H9 (cell line): Measurements from ENCODE around the gene ZIC4. TPM values are rescaled to one million over a fixed set of nuclear protein-coding genes. Genes with fewer than 3 reads are reported as not detected.

Experiments
- DNase-seq: peaks from one replicate; pipeline ENCODE4 v3.0.0-alpha.2; 2017
- H2AFZ ChIP-seq: one replicate; pipeline ENCODE4 v1.6.1; 2013; ENCODE audit warnings: mild to moderate bottlenecking, low read length, control low read depth, moderate library complexity
- H2AK5ac ChIP-seq: 2 replicates; pipeline ENCODE4 v1.6.1; 2013; ENCODE audit warnings: low read length, control low read depth, mixed read lengths; ENCODE audit not compliant: insufficient read length
- H2BK120ac ChIP-seq: one replicate; pipeline ENCODE4 v1.6.1; 2013; ENCODE audit warnings: low read depth, mild to moderate bottlenecking, low read length, control low read depth, inconsistent platforms; ENCODE audit not compliant: poor library complexity, severe bottlenecking
- H2BK12ac ChIP-seq: 2 replicates; pipeline ENCODE4 v1.6.1; 2013; ENCODE audit warnings: low read length, control low read depth, mixed read lengths, low read depth; ENCODE audit not compliant: insufficient read length
- H2BK15ac ChIP-seq: 2 replicates; pipeline ENCODE4 v1.6.1; 2013; ENCODE audit warnings: low read depth, low read length, control low read depth
- H2BK20ac ChIP-seq: one replicate; pipeline ENCODE4 v1.6.1; 2013; ENCODE audit warnings: low read depth, mild to moderate bottlenecking, low read length, control low read depth, inconsistent platforms; ENCODE audit not compliant: poor library complexity, severe bottlenecking
- H2BK5ac ChIP-seq: 2 replicates; pipeline ENCODE4 v1.6.1; 2013; ENCODE audit warnings: low read length, control low read depth, mixed read lengths; ENCODE audit not compliant: insufficient read length
- H3K14ac ChIP-seq: 2 replicates; pipeline ENCODE4 v1.6.1; 2013; ENCODE audit warnings: low read length, control low read depth; ENCODE audit not compliant: insufficient read depth
- H3K18ac ChIP-seq: 2 replicates; pipeline ENCODE4 v1.6.1; 2013; ENCODE audit warnings: low read depth, mild to moderate bottlenecking, mixed read lengths, low read length, control low read depth; ENCODE audit not compliant: insufficient read length
- H3K23ac ChIP-seq: 2 replicates; pipeline ENCODE4 v1.6.1; 2013; ENCODE audit warnings: low read length, control low read depth, mixed read lengths, low read depth; ENCODE audit not compliant: insufficient read length
- H3K23me2 ChIP-seq: 2 replicates; pipeline ENCODE4 v1.6.1; 2013; ENCODE audit warnings: low read depth, mild to moderate bottlenecking, mixed read lengths, low read length, control low read depth; ENCODE audit not compliant: insufficient read length, poor library complexity, severe bottlenecking
- H3K27ac ChIP-seq: 2 replicates; pipeline ENCODE4 v1.5.1; 2013; ENCODE audit warnings: low read length, control low read depth, mixed read lengths, low read depth; ENCODE audit not compliant: insufficient read length
- H3K27me3 ChIP-seq: 2 replicates; pipeline ENCODE4 v1.6.1; 2013; ENCODE audit warnings: low read length, control low read depth, inconsistent platforms; ENCODE audit not compliant: insufficient read depth
- H3K4ac ChIP-seq: 2 replicates; pipeline ENCODE4 v1.6.1; 2013; ENCODE audit warnings: low read depth, mild to moderate bottlenecking, control low read depth, inconsistent platforms, low read length, moderate library complexity
- H3K4me1 ChIP-seq: 2 replicates; pipeline ENCODE4 v1.6.1; 2013; ENCODE audit warnings: low read length, control low read depth, inconsistent platforms; ENCODE audit not compliant: insufficient read depth
- H3K4me2 ChIP-seq: 2 replicates; pipeline ENCODE4 v1.6.1; 2013; ENCODE audit warnings: low read length, control low read depth, mixed read lengths; ENCODE audit not compliant: insufficient read length, insufficient read depth
- H3K56ac ChIP-seq: 2 replicates; pipeline ENCODE4 v1.6.1; 2013; ENCODE audit warnings: low read depth, mild to moderate bottlenecking, mixed read lengths, low read length, control low read depth; ENCODE audit not compliant: insufficient read length
- H3K79me1 ChIP-seq: 2 replicates; pipeline ENCODE4 v1.6.1; 2013; ENCODE audit warnings: low read depth, mild to moderate bottlenecking, moderate library complexity, low read length, control low read depth, inconsistent platforms; ENCODE audit not compliant: insufficient read depth, poor library complexity, severe bottlenecking
- H3K79me2 ChIP-seq: 2 replicates; pipeline ENCODE4 v1.6.1; 2013; ENCODE audit warnings: low read length, control low read depth, inconsistent platforms; ENCODE audit not compliant: insufficient read depth
- H3K9ac ChIP-seq: 2 replicates; pipeline ENCODE4 v1.6.1; 2013; ENCODE audit warnings: low read length, control low read depth, mixed read lengths; ENCODE audit not compliant: insufficient read length; ENCODE audit errors: extremely low read depth
- H3K9me3 ChIP-seq: one replicate; pipeline ENCODE4 v1.6.1; 2013; ENCODE audit warnings: low read depth, low read length, inconsistent platforms; ENCODE audit not compliant: control insufficient read depth
- H3T11ph ChIP-seq: one replicate; pipeline ENCODE4 v1.6.1; 2013; ENCODE audit warnings: mild to moderate bottlenecking, low read length, control low read depth, inconsistent platforms
- H4K20me1 ChIP-seq: one replicate; pipeline ENCODE4 v1.6.1; 2013; ENCODE audit not compliant: control insufficient read depth, insufficient read length, insufficient read depth
- H4K5ac ChIP-seq: 2 replicates; pipeline ENCODE4 v1.6.1; 2013; ENCODE audit warnings: low read depth, mild to moderate bottlenecking, mixed read lengths, low read length, control low read depth; ENCODE audit not compliant: insufficient read length
- H4K8ac ChIP-seq: replicated peaks from 2 replicates; pipeline ENCODE4 v1.6.1; 2013; ENCODE audit warnings: low read length, control low read depth, mixed read lengths, low read depth; ENCODE audit not compliant: insufficient read length
- H4K91ac ChIP-seq: 2 replicates; pipeline ENCODE4 v1.6.1; 2013; ENCODE audit warnings: low read depth, mild to moderate bottlenecking, moderate library complexity, mixed read lengths, low read length, control low read depth; ENCODE audit not compliant: insufficient read length
- H3K27ac Mint-ChIP-seq, 3 experiments: 2 replicates in 2 of 3; 3 replicates in 1 of 3; pipeline ENCODE4 v1.8.0; 2020 to 2021; ENCODE audit warnings: mixed read lengths in 3 of 3, mild to moderate bottlenecking in 1 of 3, moderate library complexity in 1 of 3
- H3K27me3 Mint-ChIP-seq: 2 replicates; pipeline ENCODE4 v1.8.0; 2021; ENCODE audit warnings: low read depth, mild to moderate bottlenecking, moderate library complexity, mixed read lengths
- H3K36me3 Mint-ChIP-seq, 3 experiments: 2 replicates in 2 of 3; 3 replicates in 1 of 3; pipeline ENCODE4 v1.8.0; 2020 to 2021; ENCODE audit warnings: low read depth in 3 of 3, mixed read lengths in 3 of 3; ENCODE audit not compliant: insufficient read depth in 1 of 3
- H3K4me1 Mint-ChIP-seq, 2 experiments: 2 replicates each; pipeline ENCODE4 v1.8.0; 2020; ENCODE audit warnings: mixed read lengths in 2 of 2
- H3K4me3 Mint-ChIP-seq, 2 experiments: 2 replicates in 1 of 2; 3 replicates in 1 of 2; pipeline ENCODE4 v1.8.0; 2020 to 2021; ENCODE audit warnings: mild to moderate bottlenecking in 2 of 2, mixed read lengths in 2 of 2, moderate library complexity in 1 of 2
- H3K9me3 Mint-ChIP-seq, 2 experiments: 2 replicates in 1 of 2; 3 replicates in 1 of 2; pipeline ENCODE4 v1.8.0; 2020; ENCODE audit warnings: mild to moderate bottlenecking in 2 of 2, mixed read lengths in 2 of 2, moderate library complexity in 1 of 2
- WGBS: extraction: QIAGEN DNeasy Blood & Tissue Kit; methylation state at CpG from one replicate; pipeline ENCODE4 v1.1.7; 2013; ENCODE audit warnings: missing lambda C conversion rate, low lambda C conversion rate, mixed read lengths; ENCODE audit not compliant: insufficient read length; ENCODE audit errors: extremely low coverage; 5-methylcytosine and 5-hydroxymethylcytosine counted together
- total RNA-seq: library from RNA; stranded (reverse); gene quantifications from 2 replicates; pipeline ENCODE4 v1.2.1, GENCODE V29; 2021
- TF ChIP-seq, protein P1 (sequence below): fragments of 200-600 bp; sonication (generic); conservative IDR thresholded peaks from 3 replicates; pipeline ENCODE4 v1.8.0; 2021; ENCODE audit warnings: antibody characterized with exemption, mild to moderate bottlenecking

The ZIC4 gene
- total RNA-seq, 1 experiment from 2014 or later: not detected

DNA sequence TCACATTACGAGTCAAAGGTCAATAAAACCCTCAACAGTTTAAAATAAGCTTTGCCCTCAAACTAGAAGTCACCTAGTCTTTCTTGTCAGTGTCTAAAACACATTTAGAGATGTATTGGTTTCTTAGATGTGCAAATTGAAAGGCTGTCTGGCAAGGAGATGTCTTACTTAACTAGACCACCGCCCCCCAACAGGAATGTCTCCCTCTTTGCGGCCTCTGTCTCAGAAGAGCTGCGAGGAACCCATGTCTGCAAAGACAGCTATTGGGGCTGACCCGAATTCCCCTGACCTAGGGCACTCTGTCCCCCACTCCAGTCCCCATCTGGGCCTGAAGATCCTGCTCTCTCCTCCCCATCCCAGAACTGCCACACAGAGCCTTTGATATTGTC lies 46.3 kb downstream of the ZIC4 start:
- no peak overlapping the region for H3K56ac ChIP-seq
- no CpG with 5 or more reads among the region's 5 CpGs for WGBS

More for the DNA sequence above, 46.3 kb downstream of the ZIC4 start:
- H2BK20ac ChIP-seq: no peak overlapping the region
- no peak overlapping the region for H3K4me2 ChIP-seq
- Mint-ChIP-seq H3K9me3 (peaks cover 0 to 3% of the 10 kb centered on the region in 2 experiments; a peak in 1 of 5 replicates), H3K4me3 (peak overlapping the region in 1 of 2 experiments; percentile 65; a peak in 3 of 5 replicates), H3K27ac (no peak overlapping the region), H3K4me1 (peaks cover 43 to 58% of the 10 kb centered on the region in 2 experiments), H3K36me3 (no peaks in the 10 kb centered on the region), H3K27me3 (peaks cover 100% of the 10 kb centered on the region)
- no peaks in the 10 kb centered on the region for H3K79me2 ChIP-seq
- H3K9me3 ChIP-seq: no peaks in the 10 kb centered on the region
- H3K9ac ChIP-seq: no peak overlapping the region
- H4K8ac ChIP-seq: no peak overlapping the region
- no peak overlapping the region for H2AFZ ChIP-seq
- H3K27ac ChIP-seq: no peak overlapping the region
- no peak overlapping the region for H2BK12ac ChIP-seq
- H3K23me2 ChIP-seq: peaks cover 12% of the 10 kb centered on the region
- H3K4ac ChIP-seq: no peak overlapping the region
- H3T11ph ChIP-seq: no peak overlapping the region
- no peak overlapping the region for H2BK5ac ChIP-seq
- H3K23ac ChIP-seq: no peak overlapping the region
- no peaks in the 10 kb centered on the region for H3K4me1 ChIP-seq
- H3K79me1 ChIP-seq: no peaks in the 10 kb centered on the region
- H4K5ac ChIP-seq: no peak overlapping the region
- peaks cover 74% of the 10 kb centered on the region for H3K27me3 ChIP-seq
- H2BK15ac ChIP-seq: no peak overlapping the region
- no peak overlapping the region for H3K14ac ChIP-seq
- H2AK5ac ChIP-seq: no peak overlapping the region
- no peak overlapping the region for H4K91ac ChIP-seq
- no peak for DNase-seq
- no peaks in the 10 kb centered on the region for H4K20me1 ChIP-seq
- H2BK120ac ChIP-seq: no peak overlapping the region
- TF ChIP-seq, protein P1, sequence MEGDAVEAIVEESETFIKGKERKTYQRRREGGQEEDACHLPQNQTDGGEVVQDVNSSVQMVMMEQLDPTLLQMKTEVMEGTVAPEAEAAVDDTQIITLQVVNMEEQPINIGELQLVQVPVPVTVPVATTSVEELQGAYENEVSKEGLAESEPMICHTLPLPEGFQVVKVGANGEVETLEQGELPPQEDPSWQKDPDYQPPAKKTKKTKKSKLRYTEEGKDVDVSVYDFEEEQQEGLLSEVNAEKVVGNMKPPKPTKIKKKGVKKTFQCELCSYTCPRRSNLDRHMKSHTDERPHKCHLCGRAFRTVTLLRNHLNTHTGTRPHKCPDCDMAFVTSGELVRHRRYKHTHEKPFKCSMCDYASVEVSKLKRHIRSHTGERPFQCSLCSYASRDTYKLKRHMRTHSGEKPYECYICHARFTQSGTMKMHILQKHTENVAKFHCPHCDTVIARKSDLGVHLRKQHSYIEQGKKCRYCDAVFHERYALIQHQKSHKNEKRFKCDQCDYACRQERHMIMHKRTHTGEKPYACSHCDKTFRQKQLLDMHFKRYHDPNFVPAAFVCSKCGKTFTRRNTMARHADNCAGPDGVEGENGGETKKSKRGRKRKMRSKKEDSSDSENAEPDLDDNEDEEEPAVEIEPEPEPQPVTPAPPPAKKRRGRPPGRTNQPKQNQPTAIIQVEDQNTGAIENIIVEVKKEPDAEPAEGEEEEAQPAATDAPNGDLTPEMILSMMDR: no peak
- no peak overlapping the region for H3K18ac ChIP-seq
